ENCODE data around the gene HNRNPDL.
"Not testable (repeated sequence)": the region's sequence is repeated elsewhere in the genome, so short reads cannot be mapped to it uniquely, and the experiment has no call there.

The HNRNPDL gene

DNA sequence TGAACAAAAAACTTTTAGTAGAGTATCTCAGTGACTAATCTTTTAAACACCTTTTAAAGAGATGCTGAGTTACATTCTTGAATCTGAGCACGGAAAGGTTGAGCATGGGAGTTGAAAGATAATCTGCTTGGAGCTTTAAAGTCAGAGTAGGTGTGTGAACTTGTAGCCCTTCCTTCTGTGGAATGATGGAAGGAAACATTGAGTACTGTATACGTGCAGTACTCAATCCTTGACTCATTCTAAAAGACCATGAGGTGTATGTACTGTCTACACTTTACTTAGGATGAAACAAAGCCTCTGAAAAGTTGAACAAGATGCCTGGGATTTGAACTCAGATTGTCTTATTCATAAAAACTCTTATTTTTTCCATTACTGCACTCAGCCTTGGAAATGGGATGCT lies 3.5 kb upstream of the HNRNPDL start:
- in situ Hi-C loops (cut with MboI; ENCODE audit: low sequenced_read_pairs), result no loop called here

DNA sequence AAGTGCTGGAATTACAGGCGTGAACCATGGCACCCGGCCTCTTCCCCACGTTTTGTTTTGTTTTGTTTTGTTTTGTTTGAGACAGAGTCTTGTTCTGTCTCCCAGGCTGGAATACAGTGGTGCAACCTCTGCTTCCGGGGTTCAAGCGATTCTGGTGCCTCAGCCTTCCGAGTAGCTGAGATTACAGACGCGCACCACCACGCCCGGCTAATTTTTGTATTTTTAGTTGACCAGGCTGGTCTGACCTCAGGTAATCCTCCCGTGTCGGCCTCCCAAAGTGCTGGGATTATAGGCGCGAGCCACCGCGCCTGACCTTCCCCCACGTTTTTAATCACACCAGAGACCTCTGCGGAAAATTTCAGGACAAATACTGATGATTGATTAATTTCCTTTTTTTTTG lies 2.3 kb upstream of the HNRNPDL start:
- in situ Hi-C loops (cut with MboI; ENCODE audit: low sequenced_read_pairs), result no loop called here

DNA sequence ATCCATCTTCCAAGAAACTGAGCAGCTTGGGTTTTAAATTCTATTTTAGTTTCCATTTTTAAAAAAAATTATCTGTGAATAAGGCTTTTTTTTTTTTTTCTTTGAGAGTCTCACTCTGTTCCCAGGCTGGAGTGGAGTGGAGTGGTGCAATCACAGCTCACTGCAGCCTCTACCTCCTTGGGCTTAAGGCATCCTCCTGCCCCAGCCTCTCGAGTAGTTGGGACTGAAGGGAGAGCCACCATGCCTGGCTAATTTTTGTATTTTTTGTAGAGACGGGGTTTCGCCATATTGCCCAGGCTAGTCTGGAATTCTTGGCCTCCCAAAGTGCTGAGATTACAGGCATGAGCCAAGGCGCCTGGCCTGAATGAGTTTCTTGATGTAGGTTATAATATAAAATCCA lies 1.6 kb upstream of the HNRNPDL start:
- in situ Hi-C loops (cut with MboI; ENCODE audit: low sequenced_read_pairs), result no loop called here

DNA sequence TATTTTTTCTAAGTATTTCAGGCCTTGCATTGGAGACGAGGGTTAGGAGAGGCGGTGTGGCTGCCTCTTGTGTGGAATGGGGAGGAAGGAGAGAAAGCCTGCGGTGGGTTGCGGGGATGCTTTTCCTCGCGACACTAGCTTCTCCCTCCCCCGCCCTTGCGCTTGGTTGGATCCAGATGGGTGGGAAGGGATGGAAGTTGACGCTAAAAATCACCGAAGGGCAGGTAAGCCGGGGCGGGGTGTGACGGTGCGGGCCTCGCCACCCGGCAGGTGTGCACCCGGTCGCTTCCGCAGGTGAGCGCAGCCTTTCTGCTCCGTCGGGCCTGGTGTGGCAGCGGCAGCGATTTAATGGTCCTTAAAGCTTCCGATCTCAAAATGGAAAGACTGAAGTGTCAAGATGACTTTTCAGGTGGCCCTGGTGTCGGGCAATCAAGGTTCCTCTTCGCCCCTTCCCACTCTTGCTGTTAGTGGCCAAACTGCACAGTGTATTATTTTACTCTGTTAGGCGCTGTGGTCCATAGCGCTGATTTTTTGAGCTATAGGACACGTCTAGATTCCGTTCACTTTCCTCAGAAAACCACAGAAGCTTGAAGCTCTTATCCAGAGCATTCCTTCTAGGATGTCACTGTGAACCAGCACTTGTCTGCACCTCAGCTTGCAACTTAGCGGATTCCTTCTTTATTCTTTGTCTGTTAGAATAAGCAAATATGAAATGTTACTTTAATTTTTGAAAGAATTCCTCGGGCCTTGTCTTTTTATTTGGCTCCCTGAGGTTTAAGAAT lies 893 bp upstream of the HNRNPDL start:
- in situ Hi-C loops (cut with MboI; ENCODE audit: low sequenced_read_pairs), result no loop called here

DNA sequence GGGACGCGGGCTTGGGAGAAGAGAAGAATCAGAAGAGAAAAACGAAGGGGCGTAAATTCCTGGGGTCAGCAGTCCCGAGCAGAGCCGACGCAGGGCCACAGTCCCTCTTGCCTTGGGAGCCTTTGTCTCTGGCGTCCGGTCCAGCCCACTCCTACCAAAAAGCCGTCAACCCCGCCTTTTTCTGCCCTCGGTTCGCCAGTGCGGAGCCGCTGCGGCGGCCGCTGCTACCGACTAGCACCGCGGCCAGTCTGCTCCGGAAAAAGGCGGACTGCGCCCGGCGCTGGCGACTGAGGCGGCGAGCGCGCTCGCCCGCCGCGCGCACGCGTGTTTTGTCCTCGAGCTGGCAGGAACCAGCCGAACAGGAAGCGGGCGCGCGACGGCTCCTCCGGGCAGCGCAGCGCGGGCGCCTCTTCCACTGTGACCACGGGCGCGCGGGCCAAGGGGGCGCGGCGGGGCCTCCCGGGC lies 502 bp downstream of the HNRNPDL start:
- in situ Hi-C loops (cut with MboI; ENCODE audit: low sequenced_read_pairs), result no loop called here

DNA sequence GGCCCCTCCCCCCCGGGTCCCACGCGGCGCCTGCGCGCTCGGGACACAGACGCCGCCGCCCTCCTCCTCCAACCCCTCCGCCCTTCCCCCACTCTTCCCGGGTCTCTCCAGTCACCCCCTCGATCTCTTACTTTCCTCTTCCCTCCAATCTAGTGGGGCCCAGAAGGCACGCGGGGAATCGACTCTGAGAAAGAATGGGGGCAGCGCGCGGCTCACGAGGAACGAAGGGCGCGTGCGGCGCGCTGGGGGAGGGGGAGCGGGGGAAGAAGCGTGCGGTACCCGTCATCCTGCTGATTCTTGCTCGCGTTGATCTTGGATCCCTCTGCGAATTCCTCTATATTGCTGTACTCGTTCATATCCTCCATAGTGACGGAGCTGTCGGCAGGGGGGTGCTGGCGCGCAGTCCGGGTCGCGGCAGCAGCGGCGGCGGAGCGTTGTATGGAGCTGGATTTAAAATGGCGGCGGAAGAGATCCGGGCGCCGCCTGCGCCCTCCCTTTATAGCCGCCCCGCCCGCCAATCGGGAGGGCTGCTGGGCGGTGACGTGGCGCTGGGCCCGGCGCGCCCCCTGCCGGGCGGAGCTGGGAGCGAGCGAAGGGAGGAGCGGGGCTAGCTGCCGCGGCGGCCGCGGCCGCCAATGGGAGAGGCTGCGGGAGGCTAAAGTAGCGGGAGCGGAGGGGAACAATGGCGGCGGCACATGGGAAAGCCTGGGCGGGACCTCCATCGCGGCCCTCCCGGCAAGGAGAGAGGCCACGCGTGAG lies 1.1 kb downstream of the HNRNPDL start:
- in situ Hi-C loops (cut with MboI; ENCODE audit: low sequenced_read_pairs), result no loop called here

DNA sequence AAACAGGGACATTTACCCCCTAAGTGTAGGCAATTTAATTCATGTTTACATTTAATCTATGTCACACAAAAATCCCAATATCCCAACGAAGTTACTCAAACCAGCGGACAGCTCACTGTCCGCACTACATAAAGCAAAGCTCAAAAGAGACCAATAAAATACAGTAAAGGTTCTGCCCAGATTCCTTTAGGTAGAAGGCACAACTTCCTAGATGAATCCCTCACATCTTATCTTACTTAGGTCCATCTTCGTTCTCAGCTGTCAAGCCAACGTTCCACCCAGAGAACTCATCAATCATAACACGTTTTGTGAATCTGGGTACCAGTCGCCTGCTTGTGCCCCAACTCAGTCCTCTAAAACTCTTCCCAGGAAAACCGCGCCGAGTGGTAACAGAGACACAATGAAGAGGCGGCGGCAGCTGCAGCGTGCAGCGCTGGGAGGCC lies 1.7 kb downstream of the HNRNPDL start:
- in situ Hi-C loops (cut with MboI; ENCODE audit: low sequenced_read_pairs), result no loop called here

DNA sequence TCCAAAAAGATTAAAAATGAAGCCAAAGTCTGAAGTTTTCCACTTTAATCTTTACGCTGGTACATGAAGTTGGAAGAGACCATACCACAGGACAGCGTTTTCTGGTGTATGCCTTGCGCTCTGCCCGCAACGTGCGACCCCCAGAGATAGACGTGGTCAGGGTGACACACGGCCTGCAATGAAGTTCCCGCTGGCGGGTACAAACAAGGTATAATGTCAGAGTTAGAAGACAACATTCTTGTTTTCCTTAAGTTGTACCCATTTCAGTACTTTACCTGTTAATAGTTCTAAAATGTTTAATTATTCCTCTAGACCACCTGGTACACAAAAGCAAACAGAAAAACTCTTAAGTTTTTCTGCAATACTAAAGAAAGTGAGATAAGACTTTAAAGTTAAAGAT lies 4.8 kb downstream of the HNRNPDL start:
- in situ Hi-C loops (cut with MboI; ENCODE audit: low sequenced_read_pairs), result no loop called here

DNA sequence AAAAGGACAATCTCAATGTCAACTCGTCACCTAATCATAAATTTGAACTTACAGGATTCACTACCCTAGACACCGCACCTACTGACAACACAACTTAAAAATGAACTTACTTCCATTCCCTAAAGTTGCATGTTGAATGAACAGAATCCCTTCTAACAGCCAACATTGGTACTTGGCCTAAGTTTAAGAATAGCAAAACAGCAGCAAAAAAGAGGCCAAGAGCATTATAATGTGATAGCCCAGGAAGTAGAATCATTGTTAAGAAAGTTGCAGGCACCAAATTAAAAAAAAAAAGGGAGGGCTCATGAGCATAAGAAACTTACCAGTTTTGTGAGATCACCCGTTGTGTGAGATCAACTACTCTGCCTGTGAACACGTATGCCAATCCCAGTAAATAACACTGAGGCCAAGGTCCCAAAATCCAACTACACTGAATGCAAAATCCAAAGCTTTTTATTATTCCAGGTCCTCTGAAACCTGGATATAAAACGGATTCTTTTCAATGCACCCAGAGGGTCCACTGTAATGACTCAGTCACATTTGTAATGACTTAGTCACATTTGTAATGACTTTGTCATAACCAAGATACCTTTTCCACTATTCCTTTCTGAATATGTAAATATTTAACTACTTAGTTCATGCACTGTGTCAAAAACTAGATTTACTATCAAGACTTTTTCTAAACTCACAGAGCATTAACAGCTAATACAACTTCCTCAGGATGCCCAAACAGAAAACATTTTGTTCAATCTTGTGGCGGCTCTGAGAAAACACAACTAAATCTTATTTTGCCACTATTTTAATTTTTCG lies 6.8 kb downstream of the HNRNPDL start:
- in situ Hi-C loops (cut with MboI; ENCODE audit: low sequenced_read_pairs), result no loop called here

DNA sequence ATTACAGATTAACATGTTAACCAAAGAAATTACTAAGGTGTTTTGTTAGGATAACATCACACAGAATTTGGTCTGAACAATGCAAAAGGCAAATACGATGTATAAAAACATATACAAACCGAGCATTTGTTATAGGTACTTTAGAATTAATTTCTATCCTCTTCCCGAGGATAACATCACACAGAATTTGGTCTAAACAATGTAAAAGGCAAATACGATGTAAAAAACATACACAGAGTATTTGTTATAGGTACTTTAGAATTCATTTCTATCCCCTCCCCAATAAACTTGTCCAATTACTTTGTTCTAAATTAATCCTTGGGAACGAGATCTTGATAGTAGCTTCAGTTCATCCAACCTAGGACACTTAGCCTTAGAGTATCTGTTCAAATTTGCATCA lies 7.6 kb downstream of the HNRNPDL start:
- in situ Hi-C loops (cut with MboI; ENCODE audit: low sequenced_read_pairs), result no loop called here

DNA sequence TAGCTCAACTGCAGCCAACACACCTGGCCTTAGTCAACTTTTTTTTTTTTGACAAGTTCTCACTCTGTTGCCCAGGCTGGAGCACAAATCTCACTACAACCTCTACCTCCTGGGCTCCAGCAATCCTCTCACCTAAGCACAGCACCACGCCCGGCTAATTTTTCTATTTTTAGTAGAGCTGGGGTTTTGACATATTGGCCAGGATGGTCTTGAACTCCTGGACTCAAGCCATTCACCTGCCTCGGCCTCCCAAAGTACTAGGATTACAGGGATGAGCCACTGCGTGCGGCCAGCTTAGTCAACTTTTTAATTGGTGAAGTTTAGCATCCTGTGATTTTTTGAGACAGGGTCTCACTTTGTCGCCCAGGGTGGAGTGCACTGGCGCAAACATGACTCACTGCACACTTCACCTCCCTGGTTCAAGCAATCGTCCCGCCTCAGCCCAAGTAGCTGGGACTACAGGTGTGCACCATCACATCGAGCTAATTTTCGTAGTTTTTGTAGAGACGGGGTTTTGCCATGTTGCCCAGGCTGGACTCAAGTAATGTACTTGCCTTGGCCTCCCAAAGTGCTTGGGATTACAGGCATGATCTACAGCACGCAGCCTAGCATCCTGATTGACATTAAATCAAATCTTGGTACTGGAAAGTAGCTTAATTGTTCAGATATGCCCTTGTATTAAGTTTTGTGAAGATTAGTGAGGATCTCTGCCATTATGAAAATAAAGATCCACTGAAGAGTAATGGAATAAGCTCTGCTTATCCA lies 8.3 kb downstream of the HNRNPDL start:
- in situ Hi-C loops (cut with MboI; ENCODE audit: low sequenced_read_pairs), result no loop called here

DNA sequence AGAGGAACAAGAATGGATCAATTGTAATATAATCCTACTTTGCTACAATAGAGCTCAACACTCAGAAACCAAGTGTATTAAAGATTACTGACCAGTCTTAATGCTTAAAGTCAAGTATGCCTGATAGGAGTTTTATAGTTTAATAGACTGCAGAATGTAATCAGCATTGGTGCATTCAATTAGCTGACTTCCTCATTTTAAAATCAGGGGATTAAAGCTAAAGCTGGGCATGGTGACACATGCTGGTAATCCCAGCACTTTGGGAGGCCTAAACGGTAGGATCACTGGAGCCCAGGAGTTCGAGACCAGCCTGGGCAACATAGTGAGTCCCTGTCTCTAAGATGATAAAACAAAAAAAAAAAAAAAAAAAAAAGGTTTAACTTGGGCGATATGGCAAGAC lies 10.8 kb downstream of the HNRNPDL start:
- in situ Hi-C loops (cut with MboI; ENCODE audit: low sequenced_read_pairs), result no loop called here

DNA sequence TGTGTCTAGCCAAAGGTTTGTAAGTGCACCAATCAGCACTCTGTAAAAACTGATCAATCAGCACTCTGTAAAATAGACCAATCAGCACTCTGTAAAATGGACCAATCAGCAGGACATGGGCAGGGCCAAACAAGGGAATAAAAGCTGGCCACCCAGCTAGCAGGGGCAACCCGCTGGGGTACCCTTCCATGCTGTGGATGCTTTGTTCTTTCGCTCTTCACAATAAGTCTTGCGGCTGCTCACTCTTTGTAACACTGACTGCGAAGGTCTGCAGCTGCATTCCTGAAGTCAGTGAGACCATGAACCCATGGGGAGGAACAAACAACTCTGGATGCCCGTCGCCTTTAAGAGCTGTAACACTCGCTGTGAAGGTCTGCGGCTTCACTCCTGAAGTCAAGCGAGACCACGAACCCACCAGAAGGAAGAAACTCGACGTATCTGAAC lies 14.3 kb downstream of the HNRNPDL start:
- in situ Hi-C loops (cut with MboI; ENCODE audit: low sequenced_read_pairs), result no loop called here

DNA sequence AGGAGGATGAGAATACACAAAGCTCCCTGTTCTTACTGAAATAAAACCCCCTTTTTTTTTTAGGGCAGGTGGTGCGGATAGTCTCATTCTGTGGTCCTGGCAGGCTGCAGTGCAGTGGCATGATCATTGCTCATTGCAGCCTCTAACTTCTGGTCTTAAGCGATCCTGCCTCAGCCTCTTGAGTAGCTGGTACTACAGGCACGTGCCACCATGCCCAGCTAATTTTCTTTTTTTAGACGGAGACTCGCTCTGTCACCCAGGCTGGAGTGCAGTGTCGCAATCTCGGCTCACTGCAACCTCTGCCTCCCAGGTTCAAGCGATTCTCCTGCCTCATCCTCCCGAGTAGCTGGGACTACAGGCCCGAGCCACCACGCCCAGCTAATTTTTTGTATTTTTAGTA lies 15.2 kb downstream of the HNRNPDL start:
- in situ Hi-C loops (cut with MboI; ENCODE audit: low sequenced_read_pairs), result not testable (repeated sequence)

DNA sequence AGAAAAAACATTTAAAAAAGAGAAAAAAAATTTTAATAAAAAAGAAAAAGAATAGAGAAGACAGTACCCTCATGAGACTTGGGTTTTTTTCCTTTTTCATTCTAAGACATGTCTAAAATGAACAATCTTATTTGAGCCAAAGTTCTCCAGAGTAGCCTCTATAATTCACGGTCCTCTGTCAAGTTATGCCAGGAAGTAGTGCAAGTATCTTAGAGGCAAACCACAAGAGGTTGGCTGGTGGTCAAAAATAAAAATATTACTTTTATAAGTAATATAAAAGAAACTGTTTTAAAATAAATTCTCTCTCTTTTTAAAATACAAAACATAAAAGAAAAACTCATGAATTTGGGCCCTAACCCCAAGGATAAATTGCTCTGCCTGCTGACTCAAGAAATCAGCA lies 26.5 kb downstream of the HNRNPDL start:
- in situ Hi-C loops (cut with MboI; ENCODE audit: low sequenced_read_pairs), result no loop called here

DNA sequence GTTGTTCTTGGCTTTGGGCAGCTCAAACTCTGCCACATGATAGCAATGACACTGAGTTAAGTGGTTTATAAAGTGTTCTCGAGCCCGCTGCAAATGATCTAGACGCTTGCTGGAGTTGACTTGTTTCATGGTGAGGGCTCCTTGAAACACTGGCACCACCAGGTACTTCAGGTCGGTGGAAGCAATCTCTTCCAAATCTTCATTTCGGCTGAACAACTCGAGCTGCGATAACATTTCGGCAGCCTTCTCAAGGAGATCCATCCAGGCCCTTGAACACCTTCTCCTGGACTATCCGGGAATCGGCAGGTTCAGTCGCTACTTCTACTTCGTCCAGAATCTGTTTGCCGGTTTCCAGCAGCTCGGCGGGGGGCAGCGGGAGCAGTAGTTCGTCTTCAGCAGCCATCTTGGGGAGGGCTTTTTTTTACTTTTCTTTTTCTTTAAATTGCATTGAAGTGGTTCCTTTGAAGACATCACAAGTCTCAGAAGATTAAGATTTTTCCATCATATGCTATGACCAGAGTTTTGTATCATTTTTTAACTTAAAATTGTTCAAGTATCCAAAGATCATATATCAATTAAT lies 28.0 kb downstream of the HNRNPDL start:
- in situ Hi-C loops (cut with MboI; ENCODE audit: low sequenced_read_pairs), result no loop called here

DNA sequence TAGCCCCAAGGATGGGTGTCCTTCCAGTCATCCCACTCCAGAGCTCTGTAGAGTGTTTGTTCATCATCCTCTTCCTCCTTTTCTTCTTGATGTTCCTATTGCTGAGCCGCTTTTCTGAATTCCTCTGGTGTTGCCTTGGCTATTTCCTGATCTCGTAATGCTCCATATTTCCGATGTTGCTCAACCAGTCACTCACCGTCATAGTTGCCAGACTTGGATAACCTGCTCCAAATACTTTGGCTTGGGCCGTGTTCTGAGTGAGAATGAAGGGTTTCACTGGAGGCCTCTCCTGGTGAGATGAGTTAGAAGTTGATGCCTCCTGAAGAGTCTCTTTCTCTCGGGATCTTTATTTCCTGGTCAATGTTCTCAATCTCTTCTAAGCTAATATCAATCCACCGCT lies 28.7 kb downstream of the HNRNPDL start:
- in situ Hi-C loops (cut with MboI; ENCODE audit: low sequenced_read_pairs), result no loop called here

DNA sequence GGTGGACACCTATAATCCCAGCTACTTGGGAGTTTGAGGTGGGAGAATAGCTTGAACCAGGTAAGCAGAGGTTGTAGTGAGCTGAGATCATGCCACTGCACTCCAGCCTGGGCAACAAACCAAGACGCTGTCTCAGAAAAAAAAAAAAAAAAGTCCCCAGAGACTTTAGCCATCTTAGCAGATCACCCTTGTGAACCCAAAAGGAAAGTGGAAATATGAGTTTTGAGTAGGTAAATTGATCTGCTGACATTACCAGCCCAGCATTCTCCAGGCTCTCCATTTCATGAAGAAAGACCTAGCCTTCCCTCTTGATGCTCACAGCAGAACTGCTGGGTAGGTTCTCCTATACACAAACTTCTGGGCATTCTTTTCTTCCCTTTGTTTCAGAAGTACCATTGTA lies 32.0 kb downstream of the HNRNPDL start:
- in situ Hi-C loops (cut with MboI; ENCODE audit: low sequenced_read_pairs), result no loop called here

DNA sequence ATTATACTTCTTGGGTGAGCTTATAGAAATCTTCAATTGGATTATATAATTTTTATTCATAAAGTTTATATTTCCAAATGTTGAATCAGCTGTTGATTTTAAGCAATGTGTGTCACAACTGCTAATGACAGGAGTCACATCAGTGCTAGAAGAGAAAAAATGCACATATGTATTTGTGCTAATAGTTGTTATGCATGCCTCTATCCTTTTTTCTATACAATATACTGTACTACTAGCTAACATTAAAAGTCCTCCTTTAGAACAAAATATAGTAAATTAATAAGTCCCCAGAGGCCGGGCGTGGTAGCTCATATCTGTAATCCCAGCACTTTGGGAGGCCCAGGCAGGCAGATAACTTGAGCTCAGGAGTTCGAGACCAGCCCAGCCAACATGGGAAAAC lies 32.7 kb downstream of the HNRNPDL start:
- in situ Hi-C loops (cut with MboI; ENCODE audit: low sequenced_read_pairs), result no loop called here

DNA sequence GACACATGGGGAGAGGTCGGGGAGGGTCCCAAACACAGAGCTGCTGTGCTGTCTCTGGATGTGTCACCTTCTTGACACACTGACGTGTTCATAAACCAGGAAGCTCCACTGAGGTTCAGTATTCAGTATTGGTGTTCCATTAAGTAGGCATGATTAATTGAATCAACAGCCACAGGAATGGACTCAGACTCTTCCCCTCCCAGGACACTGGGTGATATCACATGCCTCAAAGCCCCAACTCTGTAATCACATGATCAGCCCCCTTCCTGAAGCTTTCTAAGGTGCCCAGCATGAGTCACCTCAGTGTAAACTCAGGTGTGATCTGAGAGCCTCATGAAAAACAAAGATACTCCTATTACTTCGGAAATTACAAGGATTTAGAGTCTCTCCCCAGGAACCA lies 35.4 kb downstream of the HNRNPDL start:
- in situ Hi-C loops (cut with MboI; ENCODE audit: low sequenced_read_pairs), result no loop called here

All from hTERT RPE-1 (cell line).